Naive B cell (primary cell): ENCODE results near the gene TPCN1. TPM values are rescaled to one million over a fixed set of nuclear protein-coding genes. Genes with fewer than 3 reads are reported as not detected.
A peak's percentile ranks its signal among the peaks of the same experiment; 100 is the strongest.

ENCODE experiments used
- ATAC-seq, 2 donors: fragments of 150-1000 bp; cut with Tn5 transposase; 2 replicates each; pipeline ENCODE4 v1.10.0; 2021; ENCODE audit warnings: low read depth in 2 of 2, mild to moderate bottlenecking in 2 of 2, moderate library complexity in 2 of 2
- DNase-seq: peaks from one replicate; pipeline ENCODE4 v3.0.0; 2022
- H3K27ac Mint-ChIP-seq, 6 donors: one replicate each; pipeline ENCODE4 v1.8.0; 2020 to 2022; ENCODE audit warnings: mild to moderate bottlenecking in 6 of 6, mixed read lengths in 6 of 6, moderate library complexity in 5 of 6, inconsistent platforms in 2 of 6
- H3K27me3 Mint-ChIP-seq, 3 donors: one replicate each; pipeline ENCODE4 v1.8.0; 2021 to 2022; ENCODE audit warnings: mixed read lengths in 3 of 3, mild to moderate bottlenecking in 1 of 3
- H3K36me3 Mint-ChIP-seq, 2 donors: one replicate each; pipeline ENCODE4 v1.8.0; 2020 to 2022; ENCODE audit warnings: mixed read lengths in 2 of 2, inconsistent platforms in 1 of 2, mild to moderate bottlenecking in 1 of 2
- H3K4me1 Mint-ChIP-seq, 3 donors: one replicate each; pipeline ENCODE4 v1.8.0; 2020 to 2022; ENCODE audit warnings: mixed read lengths in 3 of 3, inconsistent platforms in 1 of 3, mild to moderate bottlenecking in 1 of 3, moderate library complexity in 1 of 3
- H3K4me3 Mint-ChIP-seq, 8 donors: one replicate each; pipeline ENCODE4 v1.8.0; 2020 to 2022; ENCODE audit warnings: mild to moderate bottlenecking in 8 of 8, mixed read lengths in 8 of 8, moderate library complexity in 8 of 8, inconsistent platforms in 2 of 8
- H3K9me3 Mint-ChIP-seq, 7 donors: one replicate each; pipeline ENCODE4 v1.8.0; 2020 to 2022; ENCODE audit warnings: mixed read lengths in 7 of 7, mild to moderate bottlenecking in 5 of 7, inconsistent platforms in 2 of 7, moderate library complexity in 1 of 7
- polyA plus RNA-seq, 6 donors: library from polyadenylated mRNA; unstranded; fragments of 300-500 nt; fragmentation: Illumina TruSeq; gene quantifications; one replicate each; pipeline ENCODE4 v1.2.3, GENCODE V29; 2021; ENCODE audit warnings: low read depth in 6 of 6

The TPCN1 gene
- polyA plus RNA-seq, 6 donors from 2014 or later, result 8.8 to 26.2 (median 18.9) TPM

GRCh38 chr12:113329791-113330417 lies 108.6 kb downstream of the TPCN1 start:
- no peaks in the 10 kb centered on the region for H3K9me3 Mint-ChIP-seq
- H3K36me3 Mint-ChIP-seq, result peaks cover 11 to 13% of the 10 kb centered on the region in 2 donors
- H3K27ac Mint-ChIP-seq, result peak overlapping the region in 1 of 6 donors; percentile 93
- peak overlapping the region in 1 of 8 donors; percentile 64 for H3K4me3 Mint-ChIP-seq
- peaks cover 31 to 56% (median 42%) of the 10 kb centered on the region in 3 donors for H3K4me1 Mint-ChIP-seq
- ATAC-seq (no peak), DNase-seq (no peak)
- no peaks in the 10 kb centered on the region for H3K27me3 Mint-ChIP-seq

- peak overlapping the region in 2 of 8 donors; percentile 29 to 54 for H3K4me3 Mint-ChIP-seq
- ATAC-seq (no peak), DNase-seq (no peak)
- H3K27ac Mint-ChIP-seq, result no peak overlapping the region
- peaks cover 11 to 13% of the 10 kb centered on the region in 2 donors for H3K36me3 Mint-ChIP-seq
- H3K9me3 Mint-ChIP-seq, result no peaks in the 10 kb centered on the region
- H3K27me3 Mint-ChIP-seq, result no peaks in the 10 kb centered on the region
- peaks cover 29 to 59% (median 44%) of the 10 kb centered on the region in 3 donors for H3K4me1 Mint-ChIP-seq
Measured at GRCh38 chr12:113330505-113330904, 109.2 kb downstream of the TPCN1 start.

- Mint-ChIP-seq H3K4me3 (peak overlapping the region; percentile 23 to 96 (median 94)), H3K9me3 (no peaks in the 10 kb centered on the region), H3K4me1 (peaks cover 29 to 49% (median 44%) of the 10 kb centered on the region in 3 donors), H3K27ac (peak overlapping the region in 3 of 6 donors; percentile 13 to 54 (median 15)), H3K36me3 (peaks cover 11 to 13% of the 10 kb centered on the region in 2 donors), H3K27me3 (peaks cover 0 to 8% (median 4%) of the 10 kb centered on the region in 3 donors)
- DNase-seq (no peak), ATAC-seq (no peak)
Measured at GRCh38 chr12:113332688-113333417, 111.6 kb downstream of the TPCN1 start.

- Mint-ChIP-seq H3K36me3 (peaks cover 11 to 13% of the 10 kb centered on the region in 2 donors), H3K4me3 (peak overlapping the region; percentile 91 to 96 (median 94)), H3K27ac (peak overlapping the region in 1 of 6 donors; percentile 81), H3K9me3 (no peaks in the 10 kb centered on the region), H3K27me3 (peaks cover 0 to 8% (median 4%) of the 10 kb centered on the region in 3 donors), H3K4me1 (peaks cover 26 to 47% (median 44%) of the 10 kb centered on the region in 3 donors)
- ATAC-seq (no peak), DNase-seq (no peak)
Measured at GRCh38 chr12:113333418-113333750, 112.1 kb downstream of the TPCN1 start.

- H3K4me1 Mint-ChIP-seq, result peaks cover 25 to 43% (median 41%) of the 10 kb centered on the region in 3 donors
- ATAC-seq, result peak; percentile 6
Measured at GRCh38 chr12:113333877-113334785, 112.9 kb downstream of the TPCN1 start.

GRCh38 chr12:113334786-113335539 lies 113.7 kb downstream of the TPCN1 start, which contains the start of gene SLC8B1:
SLC8B1 (minus strand) TSS chr12:113335109; CDS start chr12:113332878, 2,231 bp downstream.
- ATAC-seq, result peak; percentile 95 to 97
- peak within 1 kb of the TSS; percentile 28 to 96 (median 92) for H3K27ac Mint-ChIP-seq
- no peaks in the 10 kb centered on the region for H3K9me3 Mint-ChIP-seq
- peaks cover 11 to 13% of the 10 kb centered on the region in 2 donors for H3K36me3 Mint-ChIP-seq
- H3K4me3 Mint-ChIP-seq, result peak within 1 kb of the TSS; percentile 91 to 96 (median 94)
- H3K4me1 Mint-ChIP-seq, result peaks cover 19 to 41% (median 41%) of the 10 kb centered on the region in 3 donors
- peaks cover 0 to 8% (median 4%) of the 10 kb centered on the region in 3 donors for H3K27me3 Mint-ChIP-seq
- DNase-seq, result peak; percentile 76

More at GRCh38 chr12:113333877-113334785, 112.9 kb downstream of the TPCN1 start:
- Mint-ChIP-seq H3K36me3 (peaks cover 11 to 13% of the 10 kb centered on the region in 2 donors), H3K27me3 (peaks cover 0 to 8% (median 4%) of the 10 kb centered on the region in 3 donors), H3K4me3 (peak overlapping the region; percentile 91 to 96 (median 94)), H3K9me3 (no peaks in the 10 kb centered on the region), H3K27ac (peak overlapping the region; percentile 14 to 96 (median 83))
- peak; percentile 7 for DNase-seq

- no peak for DNase-seq
- no peaks in the 10 kb centered on the region for H3K36me3 Mint-ChIP-seq
- H3K9me3 Mint-ChIP-seq, result no peaks in the 10 kb centered on the region
- H3K4me3 Mint-ChIP-seq, result no peak overlapping the region
- peaks cover 11 to 15% (median 13%) of the 10 kb centered on the region in 3 donors for H3K4me1 Mint-ChIP-seq
- H3K27ac Mint-ChIP-seq, result no peak overlapping the region
- H3K27me3 Mint-ChIP-seq, result peaks cover 0 to 8% (median 4%) of the 10 kb centered on the region in 3 donors
- ATAC-seq, result no peak
Measured at GRCh38 chr12:113339540-113339939, 118.3 kb downstream of the TPCN1 start.

- no peak for ATAC-seq
- DNase-seq, result no peak
- H3K27ac Mint-ChIP-seq, result no peak overlapping the region
- peaks cover 10 to 13% (median 11%) of the 10 kb centered on the region in 3 donors for H3K4me1 Mint-ChIP-seq
- peaks cover 0 to 8% (median 4%) of the 10 kb centered on the region in 3 donors for H3K27me3 Mint-ChIP-seq
- no peaks in the 10 kb centered on the region for H3K9me3 Mint-ChIP-seq
- H3K36me3 Mint-ChIP-seq, result no peaks in the 10 kb centered on the region
- H3K4me3 Mint-ChIP-seq, result no peak overlapping the region
Measured at GRCh38 chr12:113340061-113340460, 118.8 kb downstream of the TPCN1 start.

- ATAC-seq, result peak in 1 of 2 donors; percentile 25
- peak overlapping the region in 1 of 6 donors; percentile 17 for H3K27ac Mint-ChIP-seq
Measured at GRCh38 chr12:113341535-113341934, 120.3 kb downstream of the TPCN1 start.

GRCh38 chr12:113345318-113345717 lies 124.1 kb downstream of the TPCN1 start:
- peaks cover 8 to 10% (median 9%) of the 10 kb centered on the region in 3 donors for H3K27me3 Mint-ChIP-seq
- H3K27ac Mint-ChIP-seq, result peak overlapping the region in 1 of 6 donors; percentile 42
- no peak for DNase-seq
- H3K9me3 Mint-ChIP-seq, result no peaks in the 10 kb centered on the region
- peaks cover 6 to 11% (median 7%) of the 10 kb centered on the region in 3 donors for H3K4me1 Mint-ChIP-seq
- H3K4me3 Mint-ChIP-seq, result no peak overlapping the region
- ATAC-seq, result no peak
- H3K36me3 Mint-ChIP-seq, result no peaks in the 10 kb centered on the region

More at GRCh38 chr12:113341535-113341934, 120.3 kb downstream of the TPCN1 start:
- Mint-ChIP-seq H3K36me3 (no peaks in the 10 kb centered on the region), H3K4me1 (peaks cover 6 to 11% (median 7%) of the 10 kb centered on the region in 3 donors), H3K4me3 (no peak overlapping the region), H3K27me3 (peaks cover 0 to 8% (median 4%) of the 10 kb centered on the region in 3 donors), H3K9me3 (no peaks in the 10 kb centered on the region)
- DNase-seq, result no peak

GRCh38 chr12:113346353-113346752 lies 125.1 kb downstream of the TPCN1 start:
- no peak for DNase-seq

GRCh38 chr12:113347107-113347506 lies 125.8 kb downstream of the TPCN1 start:
- Mint-ChIP-seq H3K4me1 (peaks cover 0 to under 1% (median 0%) of the 10 kb centered on the region in 3 donors), H3K36me3 (no peaks in the 10 kb centered on the region), H3K4me3 (no peak overlapping the region), H3K27me3 (peaks cover 10 to 16% (median 11%) of the 10 kb centered on the region in 3 donors), H3K27ac (no peak overlapping the region), H3K9me3 (no peaks in the 10 kb centered on the region)
- DNase-seq, result no peak
- no peak for ATAC-seq

More at GRCh38 chr12:113346353-113346752, 125.1 kb downstream of the TPCN1 start:
- Mint-ChIP-seq H3K27me3 (peaks cover 8 to 16% (median 10%) of the 10 kb centered on the region in 3 donors), H3K9me3 (no peaks in the 10 kb centered on the region), H3K27ac (no peak overlapping the region), H3K4me3 (no peak overlapping the region), H3K36me3 (no peaks in the 10 kb centered on the region), H3K4me1 (peaks cover 5 to 8% (median 6%) of the 10 kb centered on the region in 3 donors)
- no peak for ATAC-seq
